GM21825 (cell line): ENCODE data around the gene RNF144B.

Experiments used
- ATAC-seq: cut with Tn5 transposase; IDR thresholded peaks from one replicate; pipeline ENCODE4 v1.9.1; 2021; ENCODE audit warnings: mild to moderate bottlenecking, moderate library complexity; ENCODE audit not compliant: unreplicated experiment

The RNF144B gene

GRCh38 chr6:18507018-18507415, 119.9 kb downstream of the RNF144B start:
- ATAC-seq, result no peak

- ATAC-seq, result no peak
Measured at GRCh38 chr6:18507561-18507960, 120.4 kb downstream of the RNF144B start.

GRCh38 chr6:18509871-18510643, 122.9 kb downstream of the RNF144B start:
- ATAC-seq, result no peak

DNA sequence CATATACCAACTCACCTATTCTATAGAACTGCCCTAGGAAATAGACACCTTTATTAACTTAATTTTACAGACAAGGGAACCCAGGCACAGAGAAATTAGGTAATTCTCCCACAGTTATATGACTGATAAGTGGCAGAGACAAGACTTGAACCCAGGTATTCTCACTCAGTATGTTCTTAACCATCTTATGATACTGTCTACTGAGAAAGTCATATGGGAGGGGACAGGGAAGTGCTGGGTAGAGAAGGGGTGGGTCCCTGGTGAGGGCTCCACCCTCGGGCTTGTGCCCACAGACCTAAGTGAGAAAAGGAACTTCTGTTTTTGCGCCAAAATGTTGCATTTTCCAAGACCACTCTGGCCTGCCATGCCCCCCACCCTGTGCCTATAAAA, 123.5 kb downstream of the RNF144B start:
- ATAC-seq, result no peak

DNA sequence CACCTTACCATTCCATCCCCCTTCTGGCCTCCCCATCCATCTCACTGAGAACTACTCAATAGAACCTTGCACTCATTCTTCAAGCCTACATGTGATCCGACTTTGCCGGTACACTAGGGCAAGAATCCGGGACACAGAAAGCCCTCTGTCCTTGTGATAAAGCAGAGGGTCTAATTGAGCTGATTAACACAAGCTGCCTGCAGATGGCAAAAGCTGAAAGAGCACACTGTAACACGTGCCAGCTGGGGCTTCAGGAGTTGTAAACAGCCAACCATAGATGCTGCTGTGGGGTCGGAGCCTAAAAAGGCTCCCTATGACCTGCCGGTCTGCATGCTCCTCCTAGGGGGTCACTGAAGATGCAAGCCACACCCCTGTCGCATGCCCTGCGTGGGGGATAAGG, 124.1 kb downstream of the RNF144B start:
- no peak for ATAC-seq

- ATAC-seq, result no peak
Measured at GRCh38 chr6:18513253-18513798, 126.2 kb downstream of the RNF144B start.

DNA sequence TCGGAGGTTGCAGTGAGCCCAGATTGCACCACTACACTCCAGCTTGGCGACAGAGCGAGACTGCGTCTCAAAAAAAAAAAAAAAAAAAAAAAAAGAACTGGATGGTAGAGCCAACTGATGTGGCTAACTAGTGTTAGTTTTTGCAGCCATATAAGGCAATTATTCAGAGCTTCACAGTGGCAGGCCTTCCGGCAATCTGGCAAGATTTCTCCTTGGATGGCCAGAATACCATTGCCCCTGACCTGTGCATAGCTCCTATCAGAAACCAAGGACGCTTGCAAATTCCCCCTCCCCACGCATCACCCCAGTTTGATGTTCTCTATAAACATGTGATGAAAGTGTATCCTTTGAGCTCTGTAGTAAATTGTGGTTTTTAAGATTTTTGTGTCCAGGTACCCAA, 127.0 kb downstream of the RNF144B start:
- ATAC-seq, result no peak

DNA sequence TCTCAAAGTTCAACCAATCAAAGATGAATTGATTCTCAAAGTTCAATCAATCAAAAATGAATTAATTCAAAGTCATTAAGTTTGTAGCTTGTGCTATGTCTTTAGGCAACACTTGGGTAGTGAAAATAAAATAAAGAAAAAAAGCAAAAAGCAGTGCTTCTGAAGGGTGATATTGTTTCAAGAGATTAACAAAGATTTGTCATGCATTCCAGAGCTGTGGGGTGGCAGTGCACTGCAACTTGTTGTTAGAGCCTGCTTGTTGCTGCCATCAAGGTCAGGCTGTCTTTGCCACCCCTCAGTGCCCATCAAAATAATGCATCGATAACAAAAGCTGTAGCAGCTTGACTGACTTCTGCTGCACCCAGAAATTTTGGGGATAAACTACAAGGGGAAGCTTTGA, 128.6 kb downstream of the RNF144B start:
- no peak for ATAC-seq
